GM19455 (cell line): Measurements from ENCODE around the gene RABL3.
"Not testable (repeated sequence)": the region's sequence is repeated elsewhere in the genome, so short reads cannot be mapped to it uniquely, and the experiment has no call there.

Source experiments
- ATAC-seq: cut with Tn5 transposase; IDR thresholded peaks from one replicate; pipeline ENCODE4 v1.9.1; 2021; ENCODE audit not compliant: unreplicated experiment

The RABL3 gene

DNA sequence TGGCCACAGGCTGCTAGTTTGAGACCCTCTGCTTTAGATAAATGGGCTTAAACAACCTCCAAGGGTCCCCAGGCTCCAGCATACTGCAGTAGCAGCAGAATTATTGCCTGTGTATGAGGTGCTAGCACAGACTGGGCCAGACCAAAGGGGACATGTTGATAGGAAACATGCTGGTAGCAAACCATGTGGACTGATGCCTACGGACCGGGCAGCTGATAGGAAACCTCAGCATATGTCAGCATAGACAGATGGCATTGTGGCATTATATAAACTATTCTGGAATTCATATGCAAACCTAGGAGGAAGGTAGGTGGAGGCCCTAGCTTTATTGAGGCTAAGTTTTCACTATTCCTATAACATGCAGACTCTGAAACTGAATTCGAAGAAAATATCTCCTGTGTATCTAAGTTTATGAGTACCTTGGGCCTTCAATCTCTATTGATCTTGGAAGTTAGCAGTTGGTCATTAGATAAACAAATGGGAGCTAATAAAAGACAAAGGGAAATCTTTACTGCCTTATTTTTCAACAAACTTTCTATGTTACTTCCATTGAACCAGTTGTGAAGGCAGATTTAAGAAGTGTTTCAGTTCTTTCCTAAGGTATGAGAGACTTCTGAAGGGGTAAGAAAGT, 58.5 kb downstream of the RABL3 start:
- no peak for ATAC-seq

GRCh38 chr3:120683213-120683612, 59.1 kb downstream of the RABL3 start:
- no peak for ATAC-seq

DNA sequence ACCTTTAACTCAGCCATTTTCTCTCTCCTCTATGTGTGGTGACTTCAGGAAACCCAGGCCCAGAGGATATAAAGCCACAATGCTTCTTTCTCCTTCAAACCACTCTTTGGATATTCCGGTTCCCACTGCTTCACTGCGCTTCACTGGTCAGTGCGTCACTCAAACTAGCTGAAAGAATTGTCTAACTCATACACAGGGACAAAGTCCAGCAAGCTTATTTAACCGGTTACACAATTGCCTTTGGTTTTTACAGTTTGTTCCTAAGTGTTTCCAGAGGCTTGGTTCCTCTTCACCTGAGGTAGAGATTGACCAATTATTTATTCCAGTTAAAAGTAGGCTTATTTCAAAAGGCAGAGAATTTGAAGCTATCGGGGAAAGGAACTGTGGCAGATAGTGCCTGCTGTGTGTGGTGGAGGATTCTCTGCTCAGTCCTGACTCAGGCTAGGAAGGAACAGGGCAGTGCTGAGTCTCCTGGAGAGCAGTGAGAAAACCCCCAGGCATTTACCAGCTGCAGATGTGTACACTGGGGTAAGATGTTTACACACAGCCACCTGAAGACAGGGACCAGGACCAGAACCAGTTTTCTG, 60.1 kb downstream of the RABL3 start, which contains the start of gene HGD:
TSS of gene HGD (minus strand) at position 145 of the 587 bp plus-strand sequence. CDS start at position 17, 128 bp downstream.
- ATAC-seq = no peak

GRCh38 chr3:120681506-120682038, 60.7 kb downstream of the RABL3 start:
- ATAC-seq = no peak

- no peak for ATAC-seq
These were observed 61.3 kb downstream of the RABL3 start for GRCh38 chr3:120681018-120681417.

- ATAC-seq = no peak
These were observed 62.0 kb downstream of the RABL3 start for GRCh38 chr3:120680193-120680894.

DNA sequence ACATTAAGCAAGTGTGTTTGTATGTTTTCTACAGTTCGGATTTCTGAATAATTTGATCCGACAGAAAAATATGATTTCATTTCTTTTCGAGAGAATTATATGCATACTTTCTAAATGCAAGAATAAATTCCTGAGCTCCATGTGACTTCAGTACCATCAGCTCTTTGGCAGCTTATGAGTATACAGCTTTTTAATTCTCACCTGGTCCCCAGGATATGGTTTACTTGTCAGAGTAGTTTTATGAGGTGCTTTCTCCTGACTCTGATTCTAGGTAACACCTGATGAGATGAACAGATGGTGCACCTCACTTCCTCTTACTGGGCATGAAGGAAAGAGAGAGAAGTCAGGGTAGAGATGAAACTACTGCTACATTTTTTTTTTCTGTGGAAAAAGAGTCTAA, 63.3 kb downstream of the RABL3 start:
- no peak for ATAC-seq

DNA sequence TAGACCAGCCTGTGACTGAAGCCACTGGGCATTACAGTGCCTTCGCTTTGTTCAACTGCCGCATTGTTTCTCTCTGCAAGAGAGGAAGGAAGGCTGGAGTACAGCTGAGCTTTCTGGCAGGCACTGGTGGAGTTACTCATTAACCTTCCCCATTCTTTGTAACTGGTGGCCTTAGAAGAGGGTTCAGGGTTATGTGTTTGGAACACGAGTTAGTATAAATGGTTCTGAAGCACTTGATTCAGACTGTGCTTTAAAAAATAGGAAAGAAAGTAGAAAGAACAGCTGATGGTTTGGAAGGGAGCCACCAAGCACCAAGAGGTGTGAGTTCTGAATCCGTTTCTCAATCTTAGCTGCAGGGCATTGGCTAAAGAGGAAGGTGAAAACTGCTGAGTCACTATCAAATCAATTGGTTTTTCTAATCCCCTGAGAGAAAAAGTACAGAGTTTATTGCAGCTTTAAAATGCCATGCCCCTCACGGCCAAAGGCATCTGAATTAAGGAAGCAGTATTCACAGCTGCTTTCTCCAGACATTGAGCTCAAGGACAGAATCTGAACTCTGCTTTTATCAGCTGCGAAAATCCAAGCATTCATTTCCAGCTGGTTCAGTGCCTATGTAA, 63.9 kb downstream of the RABL3 start:
- peak; percentile 51 for ATAC-seq

DNA sequence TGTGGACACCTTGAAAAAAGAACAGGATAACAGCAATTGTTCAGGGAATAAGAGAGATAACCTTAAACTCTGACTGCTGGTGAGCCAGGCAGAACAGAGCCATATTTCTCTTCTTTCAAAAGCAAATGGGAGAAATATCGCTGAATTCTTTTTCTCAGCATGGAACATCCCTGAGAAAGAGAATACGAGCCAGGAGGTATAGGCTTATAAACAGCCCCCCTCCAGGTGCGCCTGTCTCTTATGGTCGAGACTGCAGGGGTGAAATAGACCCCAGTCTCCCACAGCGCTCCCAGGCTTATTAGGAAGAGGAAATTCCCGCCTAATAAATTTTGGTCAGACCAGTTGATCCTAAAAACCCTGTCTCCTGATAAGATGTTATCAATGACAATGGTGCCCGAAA, 65.1 kb downstream of the RABL3 start:
- not testable (repeated sequence) for ATAC-seq

DNA sequence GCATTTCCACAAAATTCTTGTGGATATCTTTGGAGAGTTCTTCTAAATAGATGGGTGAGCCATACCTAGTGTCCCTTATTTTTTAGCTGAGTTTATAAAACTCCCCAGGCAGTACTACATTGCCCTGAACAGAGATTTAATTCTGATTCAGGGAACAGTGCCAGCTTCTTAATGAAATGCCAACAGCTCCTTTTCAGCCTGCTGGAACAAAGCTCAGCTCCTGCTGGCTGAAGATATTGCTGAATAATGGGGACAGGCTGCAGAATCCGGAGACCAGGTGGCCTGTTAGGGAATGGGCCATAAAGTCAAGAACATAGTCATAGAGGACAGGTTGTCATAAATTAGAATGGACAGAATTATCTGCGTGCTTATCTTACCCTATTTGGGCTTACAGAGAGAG, 69.2 kb downstream of the RABL3 start:
- ATAC-seq = no peak

- no peak for ATAC-seq
These were observed 71.7 kb downstream of the RABL3 start for GRCh38 chr3:120670576-120670975.

DNA sequence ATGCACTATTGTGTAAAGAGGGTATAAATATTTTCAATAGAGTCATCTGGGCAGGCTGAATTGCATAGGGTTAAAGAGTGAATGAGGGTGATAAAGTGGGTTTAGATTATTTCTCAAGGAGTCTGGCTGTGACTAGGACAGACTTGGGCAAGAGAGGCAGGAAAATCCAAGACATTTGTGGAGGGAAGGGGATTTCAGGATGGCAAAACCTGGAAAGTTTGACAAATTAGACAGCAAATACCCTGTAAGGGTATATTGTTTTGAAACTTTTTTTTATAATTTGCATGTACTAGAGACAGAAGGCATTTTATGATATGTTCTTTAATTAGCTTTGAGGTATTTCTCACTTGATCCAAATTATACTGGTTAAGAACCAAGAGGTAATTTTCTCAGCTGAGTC, 77.4 kb downstream of the RABL3 start:
- no peak for ATAC-seq

- ATAC-seq = no peak
These were observed 80.4 kb downstream of the RABL3 start for GRCh38 chr3:120661945-120662344.

DNA sequence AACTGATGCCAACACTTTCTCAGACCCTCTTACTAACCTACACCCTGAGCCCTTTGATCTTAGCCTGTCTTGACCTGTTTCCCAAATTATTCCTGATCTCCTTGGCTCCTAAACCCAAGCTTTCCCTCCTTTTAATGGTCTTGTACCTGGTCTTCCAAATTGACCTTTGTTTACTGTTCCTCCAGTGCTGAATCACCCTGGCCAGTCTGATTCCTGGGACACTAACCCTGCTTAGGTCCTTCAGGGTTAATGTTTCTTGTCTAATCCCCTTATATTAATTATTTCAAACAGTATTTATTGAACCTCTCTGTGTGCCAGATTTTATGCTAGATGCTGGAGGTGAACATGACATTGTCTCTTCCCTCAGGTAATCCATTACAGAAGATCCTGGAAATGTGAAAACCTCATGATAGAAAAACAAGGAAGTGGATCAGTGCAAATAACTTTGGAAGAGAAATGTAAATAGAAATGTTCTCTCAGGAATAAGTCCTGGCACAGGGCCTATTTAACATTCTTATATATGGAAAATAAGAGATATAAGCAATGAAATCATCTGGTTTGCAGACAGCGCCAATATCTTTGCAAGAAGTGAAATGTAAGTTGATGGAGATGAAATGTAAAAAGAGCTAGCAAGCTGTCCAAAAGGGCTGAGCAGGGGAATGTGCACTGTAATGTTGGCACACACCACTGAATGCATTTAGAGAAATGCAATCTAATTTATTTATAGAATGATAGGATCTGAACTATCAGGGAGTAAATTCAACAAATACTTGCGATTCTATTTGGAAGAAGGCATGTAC, 81.0 kb downstream of the RABL3 start:
- no peak for ATAC-seq

GRCh38 chr3:120659834-120660233, 82.5 kb downstream of the RABL3 start:
- no peak for ATAC-seq

GRCh38 chr3:120659285-120659684, 83.0 kb downstream of the RABL3 start:
- ATAC-seq = no peak

GRCh38 chr3:120652896-120653545, 89.3 kb downstream of the RABL3 start:
- ATAC-seq = no peak

GRCh38 chr3:120652281-120652680, 90.0 kb downstream of the RABL3 start:
- no peak for ATAC-seq

- no peak for ATAC-seq
These were observed 92.0 kb downstream of the RABL3 start for GRCh38 chr3:120650311-120650710.

DNA sequence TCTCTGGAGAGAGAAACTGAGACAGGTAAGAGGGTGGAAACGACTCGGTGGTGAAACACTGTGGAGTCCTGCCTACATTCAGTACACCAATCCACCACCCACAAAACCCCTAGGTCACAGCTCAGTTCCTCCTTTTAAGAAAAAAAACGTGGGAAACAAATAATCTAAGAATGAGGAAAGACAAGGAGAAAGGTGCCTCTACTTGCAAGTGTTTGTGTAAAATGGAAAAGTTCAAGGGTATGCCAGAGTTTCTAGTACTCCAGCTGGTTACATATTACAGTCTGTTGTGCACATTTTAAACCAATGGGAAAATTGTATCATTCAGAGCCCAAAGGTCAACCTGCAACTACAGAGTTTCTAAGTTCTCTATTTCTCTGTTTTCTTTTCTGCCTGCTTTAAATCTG, 92.5 kb downstream of the RABL3 start:
- ATAC-seq = no peak
